GM12878 (cell line): ENCODE measurements around the gene MR1. TPM values are rescaled to one million over a fixed set of nuclear protein-coding genes. Genes with fewer than 3 reads are reported as not detected.
A peak's percentile ranks its signal among the peaks of the same experiment; 100 is the strongest.

Source experiments
- CHD2 ChIP-seq: IDR thresholded peaks from 2 replicates; pipeline ENCODE4 v1.6.1; 2011; ENCODE audit warnings: low read depth, low read length, improper control_type of control experiment, borderline replicate concordance
- CHD4 ChIP-seq: fragments of 200-600 bp; sonication (generic); IDR thresholded peaks from 2 replicates; pipeline ENCODE4 v1.6.1; 2016; ENCODE audit warnings: mild to moderate bottlenecking
- DPF2 ChIP-seq: fragments of 450-650 bp; IDR thresholded peaks from 2 replicates; pipeline ENCODE4 v1.6.1; 2017; ENCODE audit warnings: mild to moderate bottlenecking
- ELK1 ChIP-seq: IDR thresholded peaks from 2 replicates; pipeline ENCODE4 v1.6.1; 2012; ENCODE audit warnings: low read depth, low read length, improper control_type of control experiment
- ETV6 ChIP-seq, 2 experiments: fragments of 450-650 bp in 1 of 2; IDR thresholded peaks in 1 of 2; conservative IDR thresholded peaks in 1 of 2; 2 replicates each; pipeline ENCODE4 v1.6.1; 2014; ENCODE audit warnings: antibody characterized with exemption in 1 of 2, borderline replicate concordance in 1 of 2, low read depth in 1 of 2, mild to moderate bottlenecking in 1 of 2, moderate library complexity in 1 of 2
- HDAC2 ChIP-seq: fragments of 200-600 bp; sonication (generic); IDR thresholded peaks from 2 replicates; pipeline ENCODE4 v1.6.1; 2017
- KLF5 ChIP-seq: fragments of 450-650 bp; IDR thresholded peaks from 2 replicates; pipeline ENCODE4 v1.6.1; 2014; ENCODE audit warnings: mild to moderate bottlenecking; ENCODE audit not compliant: partially characterized antibody
- MAX ChIP-seq: IDR thresholded peaks from 2 replicates; pipeline ENCODE4 v1.6.1; 2012; ENCODE audit warnings: low read depth, low read length, improper control_type of control experiment
- MEF2B ChIP-seq: fragments of 450-650 bp; IDR thresholded peaks from 2 replicates; pipeline ENCODE4 v1.6.1; 2018; ENCODE audit warnings: mild to moderate bottlenecking, moderate library complexity; ENCODE audit not compliant: partially characterized antibody, poor library complexity, severe bottlenecking
- PAX5 ChIP-seq: IDR thresholded peaks from 2 replicates; pipeline ENCODE4 v1.6.1; 2011; ENCODE audit warnings: low read depth, low read length, borderline replicate concordance
- POLR2A ChIP-seq: IDR thresholded peaks from 2 replicates; pipeline ENCODE4 v1.6.1; 2011; ENCODE audit warnings: low read depth, mild to moderate bottlenecking, low read length
- RAD21 ChIP-seq: IDR thresholded peaks from 2 replicates; pipeline ENCODE4 v1.6.1; 2011; ENCODE audit warnings: mild to moderate bottlenecking, low read depth, low read length, moderate library complexity; ENCODE audit not compliant: insufficient read depth
- SIN3A ChIP-seq: IDR thresholded peaks from 2 replicates; pipeline ENCODE4 v1.6.1; 2012; ENCODE audit warnings: low read depth, low read length, improper control_type of control experiment
- TCF3 ChIP-seq: IDR thresholded peaks from 2 replicates; pipeline ENCODE4 v1.6.1; 2012; ENCODE audit warnings: low read depth, mild to moderate bottlenecking, low read length, borderline replicate concordance; ENCODE audit not compliant: insufficient read depth
- USF2 ChIP-seq: IDR thresholded peaks from 2 replicates; pipeline ENCODE4 v1.6.1; 2011; ENCODE audit warnings: low read depth, low read length, improper control_type of control experiment, borderline replicate concordance
- ZBTB33 ChIP-seq: fragments of 450-650 bp; IDR thresholded peaks from 2 replicates; pipeline ENCODE4 v1.6.1; 2017; ENCODE audit warnings: mild to moderate bottlenecking
- ZNF24 ChIP-seq: fragments of 450-650 bp; IDR thresholded peaks from 2 replicates; pipeline ENCODE4 v1.6.1; 2017; ENCODE audit warnings: antibody characterized with exemption, mild to moderate bottlenecking
- polyA plus RNA-seq, 11 experiments: library from polyadenylated mRNA; depleted of rRNA in 4 of 11; unstranded in 6 of 11; stranded (reverse) in 5 of 11; fragments of >200 nt; fragmentation: Nextera tagmentation in 4 of 11; fragmentation: Illumina TruSeq in 1 of 11; extraction: Ambion mirVana in 4 of 11; extraction: Trizol in 1 of 11; gene quantifications; 1 replicate in 1 of 11; 2 replicates in 10 of 11; pipeline versions ENCODE4 v1.2.1 to v1.2.3, GENCODE V29; 2011 to 2016; ENCODE audit warnings: inconsistent platforms in 2 of 11, missing spikeins in 2 of 11, low read depth in 1 of 11
- total RNA-seq, 4 experiments: library from RNA; depleted of rRNA in 3 of 4; stranded (reverse); fragments of >200 nt in 3 of 4; fragmentation: Illumina TruSeq in 1 of 4; extraction: Trizol in 1 of 4; gene quantifications; 2 replicates each; pipeline versions ENCODE4 v1.2.1 to v1.2.3, GENCODE V29; 2013 to 2021
- TF ChIP-seq, protein P1 (sequence below): IDR thresholded peaks from 2 replicates; pipeline ENCODE4 v1.6.1; 2012; ENCODE audit warnings: mild to moderate bottlenecking, low read depth, low read length
- TF ChIP-seq, protein P2 (sequence below): IDR thresholded peaks from 2 replicates; pipeline ENCODE4 v1.6.1; 2011; ENCODE audit warnings: borderline replicate concordance, low read depth, mild to moderate bottlenecking, moderate library complexity, low read length; ENCODE audit not compliant: insufficient read depth, poor library complexity, severe bottlenecking

Gene MR1
- total and polyA plus RNA-seq, 10 of the 15 experiments (the other 5 are each of a cell fraction or from before 2014, with no cell fraction given): 24.7 to 65.9 (median 30.9) TPM

GRCh38 chr1:181089676-181090544 lies 56.1 kb downstream of the MR1 start (continued):
- TF ChIP-seq, protein P1, sequence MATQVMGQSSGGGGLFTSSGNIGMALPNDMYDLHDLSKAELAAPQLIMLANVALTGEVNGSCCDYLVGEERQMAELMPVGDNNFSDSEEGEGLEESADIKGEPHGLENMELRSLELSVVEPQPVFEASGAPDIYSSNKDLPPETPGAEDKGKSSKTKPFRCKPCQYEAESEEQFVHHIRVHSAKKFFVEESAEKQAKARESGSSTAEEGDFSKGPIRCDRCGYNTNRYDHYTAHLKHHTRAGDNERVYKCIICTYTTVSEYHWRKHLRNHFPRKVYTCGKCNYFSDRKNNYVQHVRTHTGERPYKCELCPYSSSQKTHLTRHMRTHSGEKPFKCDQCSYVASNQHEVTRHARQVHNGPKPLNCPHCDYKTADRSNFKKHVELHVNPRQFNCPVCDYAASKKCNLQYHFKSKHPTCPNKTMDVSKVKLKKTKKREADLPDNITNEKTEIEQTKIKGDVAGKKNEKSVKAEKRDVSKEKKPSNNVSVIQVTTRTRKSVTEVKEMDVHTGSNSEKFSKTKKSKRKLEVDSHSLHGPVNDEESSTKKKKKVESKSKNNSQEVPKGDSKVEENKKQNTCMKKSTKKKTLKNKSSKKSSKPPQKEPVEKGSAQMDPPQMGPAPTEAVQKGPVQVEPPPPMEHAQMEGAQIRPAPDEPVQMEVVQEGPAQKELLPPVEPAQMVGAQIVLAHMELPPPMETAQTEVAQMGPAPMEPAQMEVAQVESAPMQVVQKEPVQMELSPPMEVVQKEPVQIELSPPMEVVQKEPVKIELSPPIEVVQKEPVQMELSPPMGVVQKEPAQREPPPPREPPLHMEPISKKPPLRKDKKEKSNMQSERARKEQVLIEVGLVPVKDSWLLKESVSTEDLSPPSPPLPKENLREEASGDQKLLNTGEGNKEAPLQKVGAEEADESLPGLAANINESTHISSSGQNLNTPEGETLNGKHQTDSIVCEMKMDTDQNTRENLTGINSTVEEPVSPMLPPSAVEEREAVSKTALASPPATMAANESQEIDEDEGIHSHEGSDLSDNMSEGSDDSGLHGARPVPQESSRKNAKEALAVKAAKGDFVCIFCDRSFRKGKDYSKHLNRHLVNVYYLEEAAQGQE: no peak
- TF ChIP-seq MAX (peak; percentile 45; the same call in 1 of the 2 replicates), SIN3A (peak; percentile 74; the same call in 1 of the 2 replicates), ZNF24 (no peak), ZBTB33 (no peak), RAD21 (0 out of 2 replicates have a peak, but pooled peaks have one; percentile 5), USF2 (no peak; the same call in 1 of the 2 replicates), CHD2 (no peak; the same call in 1 of the 2 replicates), HDAC2 (no peak), DPF2 (peak; percentile 67; the same call in 1 of the 2 replicates), CHD4 (no peak), MEF2B (peak; percentile 67), TCF3 (0 out of 2 replicates have a peak, but pooled peaks have one; percentile 33), ELK1 (no peak), PAX5 (peak; percentile 19; the same call in 1 of the 2 replicates), ETV6 (conservative IDR thresholded peaks at IDR 0.05 in 1 of 2, IDR thresholded peaks at IDR 0.05 in 1 of 2; ENCODE audit: borderline replicate concordance in 1 of 2, low read depth in 1 of 2) (peak in 1 of 2 experiments; percentile 81; a peak in 2 of 4 replicates), POLR2A (peak; percentile 85), KLF5 (peak; percentile 20)
- TF ChIP-seq, protein P2, sequence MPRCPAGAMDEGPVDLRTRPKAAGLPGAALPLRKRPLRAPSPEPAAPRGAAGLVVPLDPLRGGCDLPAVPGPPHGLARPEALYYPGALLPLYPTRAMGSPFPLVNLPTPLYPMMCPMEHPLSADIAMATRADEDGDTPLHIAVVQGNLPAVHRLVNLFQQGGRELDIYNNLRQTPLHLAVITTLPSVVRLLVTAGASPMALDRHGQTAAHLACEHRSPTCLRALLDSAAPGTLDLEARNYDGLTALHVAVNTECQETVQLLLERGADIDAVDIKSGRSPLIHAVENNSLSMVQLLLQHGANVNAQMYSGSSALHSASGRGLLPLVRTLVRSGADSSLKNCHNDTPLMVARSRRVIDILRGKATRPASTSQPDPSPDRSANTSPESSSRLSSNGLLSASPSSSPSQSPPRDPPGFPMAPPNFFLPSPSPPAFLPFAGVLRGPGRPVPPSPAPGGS: peak; percentile 75
